Mesodermal cell (in vitro differentiated cells): ENCODE measurements around the gene C1orf210.

Experiments used
- H3K27ac ChIP-seq: 2 replicates; pipeline ENCODE4 v1.7.0; 2013; ENCODE audit warnings: mild to moderate bottlenecking, low read depth, low read length, moderate library complexity; ENCODE audit not compliant: severe bottlenecking
- H3K36me3 ChIP-seq: 2 replicates; pipeline ENCODE4 v1.7.1; 2013; ENCODE audit warnings: mild to moderate bottlenecking, low read length, moderate library complexity; ENCODE audit not compliant: control insufficient read depth, insufficient read depth
- H3K4me1 ChIP-seq: one replicate; pipeline ENCODE4 v1.7.1; 2013; ENCODE audit warnings: mild to moderate bottlenecking, low read length; ENCODE audit not compliant: insufficient read depth, control insufficient read depth, poor library complexity, severe bottlenecking
- H3K4me3 ChIP-seq: 2 replicates; pipeline ENCODE4 v1.7.0; 2013; ENCODE audit warnings: low read length, control low read depth, mild to moderate bottlenecking; ENCODE audit not compliant: insufficient read depth, poor library complexity, severe bottlenecking; ENCODE audit errors: extremely low read depth
- H3K9me3 ChIP-seq: 2 replicates; pipeline ENCODE4 v1.7.1; 2013; ENCODE audit warnings: mild to moderate bottlenecking, low read length, moderate library complexity; ENCODE audit not compliant: control insufficient read depth
- WGBS, 2 experiments: methylation state at CpG; one replicate each; pipeline ENCODE4 v1.1.5; 2013; ENCODE audit warnings: missing lambda C conversion rate in 2 of 2; ENCODE audit not compliant: insufficient coverage in 2 of 2; 5-methylcytosine and 5-hydroxymethylcytosine counted together

Gene C1orf210

GRCh38 chr1:43255438-43256210 lies 29.8 kb downstream of the C1orf210 start:
- no peaks in the 10 kb centered on the region for H3K36me3 ChIP-seq
- no peak overlapping the region for H3K4me3 ChIP-seq
- no peaks in the 10 kb centered on the region for H3K4me1 ChIP-seq
- H3K27ac ChIP-seq, result no peak overlapping the region
- 67 to 78% methylated on average over 9 to 10 of the region's 10 CpGs for WGBS, 2 experiments
- peaks cover 30% of the 10 kb centered on the region for H3K9me3 ChIP-seq

GRCh38 chr1:43253876-43254275 lies 31.5 kb downstream of the C1orf210 start:
- Histone ChIP-seq H3K9me3 (peaks cover 30% of the 10 kb centered on the region), H3K4me3 (no peak overlapping the region), H3K4me1 (no peaks in the 10 kb centered on the region), H3K36me3 (no peaks in the 10 kb centered on the region), H3K27ac (no peak overlapping the region)
- WGBS, 2 experiments, result 84 to 92% methylated on average over 8 of the region's 8 CpGs

DNA sequence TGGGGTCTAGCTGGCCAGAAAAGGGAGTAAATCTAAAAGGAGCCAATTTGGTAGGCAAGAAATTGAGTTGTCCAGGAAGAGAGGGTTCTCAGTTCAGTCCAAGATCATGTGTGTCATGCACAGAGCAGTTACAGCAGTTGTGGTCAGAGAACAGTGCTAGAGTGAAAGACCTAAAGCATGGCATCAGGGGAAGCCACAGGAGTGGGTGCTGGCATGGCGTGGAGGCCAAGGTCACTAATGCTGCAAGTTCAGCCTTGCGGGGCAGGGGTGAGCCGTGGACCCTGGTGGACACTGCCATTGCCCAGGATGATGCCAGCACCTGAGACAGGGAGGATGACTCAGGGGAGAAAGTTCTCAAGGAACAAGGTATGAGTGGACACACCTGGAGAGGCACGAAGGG lies 32.2 kb downstream of the C1orf210 start:
- 88 to 90% methylated on average over 4 of the region's 4 CpGs for WGBS, 2 experiments
- Histone ChIP-seq H3K27ac (no peak overlapping the region), H3K36me3 (no peaks in the 10 kb centered on the region), H3K9me3 (peaks cover 23% of the 10 kb centered on the region), H3K4me1 (no peaks in the 10 kb centered on the region), H3K4me3 (no peak overlapping the region)

DNA sequence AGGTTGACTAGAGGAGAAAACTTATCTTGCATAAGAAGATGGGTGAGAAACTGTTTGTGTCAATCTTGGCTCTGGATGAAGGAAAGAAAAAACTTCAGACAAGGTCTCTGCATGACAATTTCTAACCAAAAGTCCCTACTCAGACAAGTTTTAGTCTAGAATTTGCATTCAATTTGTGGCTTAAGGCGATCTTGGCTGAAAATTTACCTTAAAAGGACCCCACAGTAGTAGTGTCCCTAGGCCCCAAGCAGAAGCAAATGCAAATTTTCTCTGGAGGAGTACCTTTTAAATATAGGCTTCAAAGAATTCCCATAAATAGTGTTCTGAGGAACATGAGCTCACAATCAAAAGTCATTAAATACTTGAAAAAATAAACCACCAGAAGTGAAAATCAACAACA lies 33.2 kb downstream of the C1orf210 start:
- 80% methylated on average over 1 of the region's 1 CpG; no CpG with 5 or more reads in 1 of the 2 experiments for WGBS, 2 experiments
- Histone ChIP-seq H3K4me3 (no peak overlapping the region), H3K9me3 (peaks cover 19% of the 10 kb centered on the region), H3K27ac (no peak overlapping the region), H3K4me1 (no peaks in the 10 kb centered on the region), H3K36me3 (no peaks in the 10 kb centered on the region)

DNA sequence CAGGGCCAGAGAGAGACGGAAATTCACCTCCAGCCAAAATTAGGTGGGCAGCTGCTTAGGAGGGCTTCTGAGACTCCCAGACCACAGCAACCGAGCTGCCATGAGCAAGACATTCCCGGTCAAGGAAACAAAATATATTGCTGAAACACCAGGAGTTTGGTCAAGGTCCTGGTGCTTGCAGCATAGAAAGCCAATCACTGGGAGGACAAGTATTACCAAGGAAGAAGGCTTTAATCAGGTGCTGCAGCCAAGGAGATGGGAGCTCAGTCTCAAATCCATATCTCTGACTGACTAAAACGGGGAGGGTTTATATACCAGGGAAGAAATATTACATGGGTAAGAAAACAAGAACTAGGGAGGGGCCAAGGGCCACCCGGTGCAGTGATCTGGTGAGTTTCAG lies 34.4 kb downstream of the C1orf210 start:
- WGBS, 2 experiments, result 84 to 89% methylated on average over 4 to 5 of the region's 5 CpGs
- Histone ChIP-seq H3K27ac (no peak overlapping the region), H3K4me3 (no peak overlapping the region), H3K36me3 (no peaks in the 10 kb centered on the region), H3K4me1 (no peaks in the 10 kb centered on the region), H3K9me3 (peaks cover 24% of the 10 kb centered on the region)

GRCh38 chr1:43250351-43250761 lies 35.0 kb downstream of the C1orf210 start:
- no peaks in the 10 kb centered on the region for H3K36me3 ChIP-seq
- peaks cover 29% of the 10 kb centered on the region for H3K9me3 ChIP-seq
- no peak overlapping the region for H3K27ac ChIP-seq
- no peaks in the 10 kb centered on the region for H3K4me1 ChIP-seq
- WGBS, 2 experiments, result 80 to 82% methylated on average over 1 to 3 of the region's 3 CpGs
- H3K4me3 ChIP-seq, result no peak overlapping the region

- H3K9me3 ChIP-seq, result peaks cover 42% of the 10 kb centered on the region
- H3K36me3 ChIP-seq, result no peaks in the 10 kb centered on the region
- H3K4me1 ChIP-seq, result no peaks in the 10 kb centered on the region
- 59 to 61% methylated on average over 3 of the region's 6 CpGs for WGBS, 2 experiments
- H3K27ac ChIP-seq, result no peak overlapping the region
- no peak overlapping the region for H3K4me3 ChIP-seq
These were observed 38.0 kb downstream of the C1orf210 start for GRCh38 chr1:43247256-43247921.

DNA sequence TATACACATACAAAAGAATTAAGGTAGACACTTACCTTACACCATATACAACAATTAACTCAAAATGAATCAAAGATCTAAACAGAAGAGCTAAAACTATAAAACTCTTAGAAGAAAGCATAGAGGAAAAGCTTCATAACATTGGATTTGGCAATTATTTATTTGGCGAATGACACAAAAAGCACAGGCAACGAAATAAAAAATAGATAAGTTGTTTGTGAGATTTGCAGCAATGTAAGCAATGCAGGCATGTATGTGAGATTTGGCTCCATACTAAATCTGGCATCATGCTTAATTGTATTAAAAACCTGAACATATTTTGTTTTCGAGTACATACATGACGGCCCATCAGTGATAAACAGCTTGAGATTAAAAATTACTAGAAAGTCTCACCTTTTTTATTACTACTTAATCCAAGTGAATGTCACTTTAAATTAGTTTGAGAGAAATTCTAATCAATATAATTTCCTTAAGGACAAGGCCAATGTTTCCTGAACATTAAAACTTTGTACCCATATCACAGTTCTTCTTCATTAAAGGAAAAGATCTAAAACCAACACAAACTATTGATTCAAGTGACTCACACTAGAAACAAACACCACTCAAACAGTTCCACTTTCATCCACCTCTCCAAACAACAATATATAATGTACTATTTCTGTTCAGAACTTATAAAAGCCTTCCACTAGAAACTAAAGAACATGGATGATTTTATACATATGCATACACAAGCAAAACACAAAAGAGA lies 38.7 kb downstream of the C1orf210 start:
- H3K27ac ChIP-seq, result no peak overlapping the region
- no peaks in the 10 kb centered on the region for H3K36me3 ChIP-seq
- H3K4me1 ChIP-seq, result peaks cover 2% of the 10 kb centered on the region
- 89 to 94% methylated on average over 2 of the region's 4 CpGs for WGBS, 2 experiments
- H3K4me3 ChIP-seq, result no peak overlapping the region
- H3K9me3 ChIP-seq, result peaks cover 42% of the 10 kb centered on the region

DNA sequence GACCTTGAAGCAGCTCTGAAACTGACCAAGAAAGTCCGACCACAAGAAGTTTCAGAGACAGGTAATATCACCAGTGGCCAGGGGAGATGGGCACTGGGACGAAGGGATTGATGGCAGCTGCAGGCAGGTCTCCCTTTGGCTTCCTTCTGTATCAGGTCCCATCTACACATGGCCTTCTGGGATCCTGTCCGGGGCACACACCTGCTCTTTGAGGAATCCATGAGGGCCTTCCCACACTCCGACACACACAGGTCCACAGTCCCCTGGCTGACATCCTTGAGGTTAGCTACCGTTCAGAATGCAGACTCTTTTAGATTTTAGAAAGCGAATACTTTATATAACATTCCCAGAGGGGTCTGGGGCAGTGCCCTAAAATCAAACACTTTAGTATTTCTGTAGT lies 42.1 kb downstream of the C1orf210 start:
- no peak overlapping the region for H3K4me3 ChIP-seq
- no peaks in the 10 kb centered on the region for H3K36me3 ChIP-seq
- H3K27ac ChIP-seq, result no peak overlapping the region
- WGBS, 2 experiments, result 86 to 88% methylated on average over 3 to 5 of the region's 6 CpGs
- H3K9me3 ChIP-seq, result peaks cover 29% of the 10 kb centered on the region
- H3K4me1 ChIP-seq, result peaks cover 4% of the 10 kb centered on the region

DNA sequence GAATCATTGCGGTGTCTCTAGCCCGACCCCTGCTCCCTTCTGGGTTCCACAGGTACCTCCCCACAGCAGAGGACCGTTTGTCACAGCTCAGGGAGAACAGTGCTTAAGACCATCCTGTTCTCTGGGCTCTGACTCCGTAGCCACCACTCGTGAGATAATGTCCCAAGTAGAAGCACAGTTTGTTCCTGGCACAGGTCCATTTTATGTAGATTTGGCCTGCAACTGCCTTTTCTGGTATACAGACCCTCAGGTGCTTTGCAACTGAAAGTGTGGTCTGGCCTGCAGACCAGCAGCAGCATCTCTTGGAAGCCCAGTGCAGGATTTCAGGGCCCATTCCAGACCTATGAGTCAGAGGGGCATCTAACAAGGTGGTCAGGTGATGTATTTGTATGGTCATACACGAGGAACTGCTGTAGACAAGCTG lies 44.0 kb downstream of the C1orf210 start:
- WGBS, 2 experiments, result 58 to 64% methylated on average over 5 to 6 of the region's 6 CpGs
- Histone ChIP-seq H3K27ac (no peak overlapping the region), H3K4me3 (no peak overlapping the region), H3K36me3 (no peaks in the 10 kb centered on the region), H3K4me1 (peaks cover 4% of the 10 kb centered on the region), H3K9me3 (peaks cover 23% of the 10 kb centered on the region)
